ENCODE results near the gene DCHS1. TPM values are rescaled to one million over a fixed set of nuclear protein-coding genes. Genes with fewer than 3 reads are reported as not detected.

Gene DCHS1
- total RNA-seq, 4 donors from 2014 or later: 26.8 to 125 (median 73.6) TPM

DNA sequence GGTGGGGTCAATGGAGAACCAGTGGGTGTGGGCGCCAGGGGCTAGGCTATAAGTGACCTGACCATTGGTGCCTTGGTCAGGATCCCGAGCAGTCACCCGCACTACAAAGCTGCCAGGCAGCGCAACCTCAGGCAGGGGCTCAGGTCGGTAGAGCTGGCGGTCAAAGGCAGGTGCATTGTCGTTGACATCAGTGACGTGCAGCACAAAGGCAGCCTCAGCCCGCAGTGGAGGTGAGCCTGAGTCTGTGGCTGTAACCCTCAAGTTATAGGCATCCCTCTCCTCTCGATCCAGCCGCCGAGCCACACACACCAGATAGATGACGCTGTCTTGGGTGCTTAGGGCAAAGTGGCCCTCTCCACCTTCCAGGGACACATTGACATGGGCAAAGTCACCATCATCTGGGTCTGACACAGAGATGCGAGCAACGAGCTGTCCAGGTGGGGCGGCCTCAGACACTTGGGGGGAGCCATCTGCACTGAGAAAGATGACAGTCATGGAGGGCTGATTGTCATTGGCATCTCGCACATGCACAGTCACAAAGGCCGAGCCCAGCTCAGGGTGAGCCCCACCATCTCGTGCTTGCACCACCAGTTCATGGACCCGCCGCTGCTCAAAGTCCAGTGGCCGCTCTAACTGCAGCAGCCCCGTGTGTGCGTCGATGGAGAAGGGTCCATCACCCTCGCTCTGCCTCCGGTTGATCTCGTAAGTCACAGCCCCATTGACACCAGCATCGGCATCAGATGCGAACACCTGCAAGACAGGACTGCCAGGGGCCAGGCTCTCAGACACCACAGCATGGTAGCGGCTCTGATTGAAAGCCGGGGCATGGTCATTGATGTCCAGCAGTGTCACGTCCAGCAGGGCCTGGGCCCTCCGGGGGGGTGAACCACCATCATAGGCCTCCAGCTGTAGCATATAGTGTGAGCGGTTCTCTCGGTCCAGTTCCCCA is 15.3 kb downstream of the DCHS1 start:
- no peaks in the 10 kb centered on the region for H3K9me3 ChIP-seq
- H3K36me3 ChIP-seq: no peaks in the 10 kb centered on the region
- H3K4me1 ChIP-seq: peaks cover 18% of the 10 kb centered on the region in 2 donors
- intact Hi-C loops (cut with DNase I; ENCODE audit: low total_unique reads): no loop called here
- peak overlapping the region in 1 of 2 donors; percentile 55 for H3K27ac ChIP-seq
- no peak for DNase-seq
- H3K27me3 ChIP-seq: no peaks in the 10 kb centered on the region
- no peak for TF ChIP-seq POLR2A (IDR thresholded peaks at IDR 0.05)
- TF ChIP-seq, protein P1, sequence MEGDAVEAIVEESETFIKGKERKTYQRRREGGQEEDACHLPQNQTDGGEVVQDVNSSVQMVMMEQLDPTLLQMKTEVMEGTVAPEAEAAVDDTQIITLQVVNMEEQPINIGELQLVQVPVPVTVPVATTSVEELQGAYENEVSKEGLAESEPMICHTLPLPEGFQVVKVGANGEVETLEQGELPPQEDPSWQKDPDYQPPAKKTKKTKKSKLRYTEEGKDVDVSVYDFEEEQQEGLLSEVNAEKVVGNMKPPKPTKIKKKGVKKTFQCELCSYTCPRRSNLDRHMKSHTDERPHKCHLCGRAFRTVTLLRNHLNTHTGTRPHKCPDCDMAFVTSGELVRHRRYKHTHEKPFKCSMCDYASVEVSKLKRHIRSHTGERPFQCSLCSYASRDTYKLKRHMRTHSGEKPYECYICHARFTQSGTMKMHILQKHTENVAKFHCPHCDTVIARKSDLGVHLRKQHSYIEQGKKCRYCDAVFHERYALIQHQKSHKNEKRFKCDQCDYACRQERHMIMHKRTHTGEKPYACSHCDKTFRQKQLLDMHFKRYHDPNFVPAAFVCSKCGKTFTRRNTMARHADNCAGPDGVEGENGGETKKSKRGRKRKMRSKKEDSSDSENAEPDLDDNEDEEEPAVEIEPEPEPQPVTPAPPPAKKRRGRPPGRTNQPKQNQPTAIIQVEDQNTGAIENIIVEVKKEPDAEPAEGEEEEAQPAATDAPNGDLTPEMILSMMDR (IDR thresholded peaks at IDR 0.05): no peak
- H3K4me3 ChIP-seq: no peak overlapping the region

DNA sequence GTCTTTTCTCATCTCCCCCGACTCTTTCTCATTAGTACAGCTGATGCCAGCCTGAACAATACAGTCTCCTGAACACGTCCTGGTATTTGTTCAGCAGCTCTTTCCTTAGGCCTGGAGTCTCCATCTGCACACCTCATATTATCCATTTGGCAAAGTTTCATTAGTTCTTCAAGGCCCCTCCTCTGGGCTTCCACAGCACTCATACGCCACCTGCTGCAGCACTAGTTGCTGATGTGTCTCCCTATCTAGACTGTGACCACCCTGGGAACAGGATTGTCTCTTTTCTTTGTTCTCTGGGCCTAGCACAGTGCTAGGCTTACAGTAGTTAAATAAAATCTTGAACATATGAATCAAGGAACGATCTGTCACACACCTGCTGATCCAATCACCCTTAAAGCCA is 17.2 kb downstream of the DCHS1 start:
- Histone ChIP-seq H3K4me3 (no peak overlapping the region), H3K4me1 (peaks cover 18% of the 10 kb centered on the region in 2 donors), H3K27me3 (no peaks in the 10 kb centered on the region), H3K9me3 (no peaks in the 10 kb centered on the region), H3K36me3 (no peaks in the 10 kb centered on the region), H3K27ac (peak overlapping the region; percentile 55 to 73)
- intact Hi-C loops (cut with DNase I; ENCODE audit: low total_unique reads): no loop called here
- TF ChIP-seq, protein P1 (IDR thresholded peaks at IDR 0.05): no peak
- no peak for TF ChIP-seq POLR2A (IDR thresholded peaks at IDR 0.05)
- DNase-seq: no peak

DNA sequence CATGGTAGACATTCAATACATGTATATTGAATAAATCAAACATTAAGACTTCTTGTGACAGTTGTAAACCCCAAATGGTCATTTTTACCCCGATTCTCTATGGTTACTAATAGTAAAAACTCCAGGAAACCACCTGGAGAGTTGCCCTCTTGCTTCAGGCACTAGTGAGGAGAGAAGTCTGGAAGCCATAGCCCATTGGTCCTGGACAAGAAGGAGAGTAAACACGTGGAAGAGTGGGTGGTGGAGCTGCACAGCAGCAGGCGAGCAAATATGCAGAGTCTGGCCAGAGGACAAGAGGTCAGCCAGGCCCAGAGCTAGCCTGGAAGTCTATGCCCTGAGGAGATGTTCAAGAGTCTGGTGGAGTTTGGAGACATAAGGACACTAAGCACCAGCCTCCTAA is 17.7 kb downstream of the DCHS1 start:
- no peaks in the 10 kb centered on the region for H3K36me3 ChIP-seq
- TF ChIP-seq, protein P1 (IDR thresholded peaks at IDR 0.05): no peak
- no peak for TF ChIP-seq POLR2A (IDR thresholded peaks at IDR 0.05)
- no peaks in the 10 kb centered on the region for H3K9me3 ChIP-seq
- DNase-seq: peak; percentile 66 to 67
- peak overlapping the region; percentile 55 to 73 for H3K27ac ChIP-seq
- H3K4me3 ChIP-seq: no peak overlapping the region
- intact Hi-C loops (cut with DNase I; ENCODE audit: low total_unique reads): no loop called here
- H3K27me3 ChIP-seq: no peaks in the 10 kb centered on the region
- H3K4me1 ChIP-seq: peaks cover 18% of the 10 kb centered on the region in 2 donors

DNA sequence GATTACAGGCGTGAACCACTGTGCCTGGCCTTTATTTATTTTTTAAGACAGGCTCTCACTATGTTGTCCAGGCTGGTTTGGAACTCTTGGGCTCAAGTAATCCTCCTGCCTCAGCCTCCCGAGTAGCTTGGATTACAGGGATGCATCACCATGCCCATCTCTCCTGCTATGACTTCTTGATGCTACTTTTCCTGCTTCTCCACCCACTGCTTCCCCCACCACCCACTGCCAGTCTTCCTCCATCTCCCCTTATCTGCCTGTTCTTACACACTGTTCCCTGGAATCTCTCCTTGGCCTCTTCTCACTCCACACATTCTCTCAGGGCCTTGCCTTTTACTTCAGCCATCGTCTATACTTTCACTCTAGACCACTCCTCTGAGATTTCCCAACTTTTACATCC is 19.1 kb downstream of the DCHS1 start:
- Histone ChIP-seq H3K27ac (peak overlapping the region; percentile 63 to 65), H3K9me3 (no peaks in the 10 kb centered on the region), H3K4me1 (peaks cover 18% of the 10 kb centered on the region in 2 donors), H3K27me3 (no peaks in the 10 kb centered on the region), H3K4me3 (no peak overlapping the region), H3K36me3 (no peaks in the 10 kb centered on the region)
- no peak for DNase-seq
- intact Hi-C loops (cut with DNase I; ENCODE audit: low total_unique reads): no loop called here
- TF ChIP-seq, protein P1 (IDR thresholded peaks at IDR 0.05): no peak
- no peak for TF ChIP-seq POLR2A (IDR thresholded peaks at IDR 0.05)

Measured in uterus (tissue), 4 donors.